ENCODE data around the gene CCNY.
"Not testable (repeated sequence)": the region's sequence is repeated elsewhere in the genome, so short reads cannot be mapped to it uniquely, and the experiment has no call there.

- not testable (repeated sequence) for TF ChIP-seq CTCF (IDR thresholded peaks at IDR 0.05); ZFX (IDR thresholded peaks at IDR 0.05; ENCODE audit: borderline replicate concordance)
Observed at GRCh38 chr10:35314142-35314541, 22.2 kb upstream of the CCNY start.
